Measurements from ENCODE around the gene MRPL52.
A peak's percentile ranks its signal among the peaks of the same experiment; 100 is the strongest.
"Not testable (repeated sequence)": the region's sequence is repeated elsewhere in the genome, so short reads cannot be mapped to it uniquely, and the experiment has no call there.

Gene MRPL52

DNA sequence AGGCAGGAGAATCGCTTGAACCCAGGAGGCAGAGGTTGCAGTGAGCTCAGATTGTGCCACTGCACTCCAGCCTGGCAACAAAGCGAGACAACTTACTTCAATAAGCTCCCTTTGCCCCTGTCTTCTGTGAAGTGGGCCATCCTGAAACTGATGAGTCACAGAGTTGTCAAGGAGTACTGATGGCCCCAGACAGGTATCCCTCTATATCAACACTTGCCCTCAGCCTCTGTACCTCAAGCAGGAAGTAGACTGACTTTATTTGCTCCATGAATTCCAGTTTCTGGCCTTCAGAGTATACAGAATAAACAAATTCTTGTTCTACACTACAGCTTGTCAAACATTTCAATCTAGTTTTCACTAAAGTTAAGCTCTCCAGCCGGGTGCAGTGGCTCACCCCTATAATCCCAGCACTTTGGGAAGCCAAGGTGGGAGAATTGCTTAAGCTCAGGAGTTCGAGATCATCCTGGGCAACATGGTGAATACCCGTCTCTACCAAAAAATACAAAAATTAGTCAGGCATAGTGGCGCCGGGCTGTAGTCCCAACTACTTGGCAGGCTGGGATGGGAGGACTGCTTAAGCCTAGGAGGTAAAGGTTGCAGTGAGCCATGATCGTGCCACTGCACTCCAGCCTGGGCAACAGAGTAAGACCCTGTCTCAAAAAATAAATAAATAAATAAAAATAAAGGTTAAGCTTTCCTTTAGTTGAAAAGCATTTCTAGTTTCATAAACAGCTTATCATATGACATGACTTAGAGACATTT, 25.5 kb downstream of the MRPL52 start:
- no peak for DNase-seq (ENCODE audit: low read depth)

DNA sequence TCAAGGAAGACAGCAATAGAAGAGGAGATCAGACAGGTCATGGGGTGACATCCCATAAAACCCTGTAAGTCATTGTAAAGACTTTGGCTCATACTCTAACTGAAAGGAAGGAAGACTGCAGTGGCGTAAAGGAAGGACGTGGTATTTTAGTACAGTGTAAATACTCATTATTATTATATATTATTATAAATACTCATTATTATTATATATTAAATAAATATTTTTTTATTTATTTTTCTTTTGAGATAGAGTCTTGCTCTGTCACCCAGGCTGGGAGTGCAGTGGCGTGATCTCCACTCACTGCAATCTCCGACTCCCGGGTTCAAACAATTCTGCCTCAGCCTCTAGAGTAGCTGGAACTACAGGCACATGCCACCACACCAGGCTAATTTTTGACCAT, 26.7 kb downstream of the MRPL52 start:
- no peak for DNase-seq (ENCODE audit: low read depth)

DNA sequence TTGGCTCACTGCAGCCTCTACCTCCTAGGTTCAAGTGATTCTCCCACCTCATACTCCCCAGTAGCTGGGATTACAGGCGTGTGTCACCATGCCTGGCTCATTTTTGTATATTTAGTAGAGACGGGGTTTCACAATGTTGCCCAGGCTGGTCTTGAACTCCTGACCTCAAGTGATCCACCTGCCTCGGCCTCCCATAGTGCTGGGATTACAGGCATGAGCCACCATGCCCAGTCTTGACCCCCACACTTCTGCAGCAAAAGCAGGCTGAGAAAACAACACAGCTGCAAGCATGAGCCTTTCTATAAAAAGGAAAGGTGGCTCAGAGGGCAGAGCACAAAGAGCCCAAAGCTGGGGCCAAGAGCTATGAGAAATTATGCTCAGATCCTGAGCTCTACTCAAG, 30.7 kb downstream of the MRPL52 start:
- DNase-seq (ENCODE audit: low read depth), result not testable (repeated sequence)

DNA sequence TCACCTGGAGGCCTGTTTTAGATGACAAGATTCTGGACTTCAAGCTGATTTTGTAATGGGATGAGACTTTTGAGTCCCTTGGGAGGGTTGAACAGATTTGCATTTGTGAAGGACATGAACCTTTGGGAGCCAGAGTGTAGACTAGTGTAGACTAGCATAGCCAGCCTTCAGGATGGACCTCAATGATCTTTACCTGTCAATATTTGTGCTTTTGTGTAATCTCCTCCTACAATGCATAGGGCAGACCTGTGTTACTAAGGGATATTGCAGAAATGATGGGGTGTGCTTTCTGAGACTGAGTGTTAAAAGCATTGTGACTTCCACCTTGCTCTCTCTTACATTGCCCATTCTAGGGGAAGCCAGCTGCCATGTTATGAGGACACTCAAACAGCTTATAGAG, 32.0 kb downstream of the MRPL52 start:
- no peak for DNase-seq (ENCODE audit: low read depth)

DNA sequence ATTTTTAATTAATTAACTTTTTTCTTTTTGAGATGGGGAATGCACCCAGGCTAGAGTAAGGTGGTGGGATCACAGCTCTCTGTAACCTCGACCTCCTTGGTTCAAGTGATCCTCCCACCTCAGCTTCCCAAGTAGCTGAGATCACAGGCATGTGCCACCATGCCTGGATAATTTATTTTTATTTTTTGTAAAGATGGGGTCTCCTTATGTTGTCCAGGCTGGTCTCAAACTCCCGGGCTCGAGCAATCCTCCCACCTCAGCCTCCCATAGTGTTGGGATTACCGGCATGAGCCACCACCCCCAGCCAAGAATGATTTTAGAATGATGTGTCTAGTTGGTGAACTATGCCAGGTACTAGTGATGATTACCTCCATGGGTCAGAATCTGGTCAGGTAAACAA, 35.3 kb downstream of the MRPL52 start:
- no peak for DNase-seq (ENCODE audit: low read depth)

DNA sequence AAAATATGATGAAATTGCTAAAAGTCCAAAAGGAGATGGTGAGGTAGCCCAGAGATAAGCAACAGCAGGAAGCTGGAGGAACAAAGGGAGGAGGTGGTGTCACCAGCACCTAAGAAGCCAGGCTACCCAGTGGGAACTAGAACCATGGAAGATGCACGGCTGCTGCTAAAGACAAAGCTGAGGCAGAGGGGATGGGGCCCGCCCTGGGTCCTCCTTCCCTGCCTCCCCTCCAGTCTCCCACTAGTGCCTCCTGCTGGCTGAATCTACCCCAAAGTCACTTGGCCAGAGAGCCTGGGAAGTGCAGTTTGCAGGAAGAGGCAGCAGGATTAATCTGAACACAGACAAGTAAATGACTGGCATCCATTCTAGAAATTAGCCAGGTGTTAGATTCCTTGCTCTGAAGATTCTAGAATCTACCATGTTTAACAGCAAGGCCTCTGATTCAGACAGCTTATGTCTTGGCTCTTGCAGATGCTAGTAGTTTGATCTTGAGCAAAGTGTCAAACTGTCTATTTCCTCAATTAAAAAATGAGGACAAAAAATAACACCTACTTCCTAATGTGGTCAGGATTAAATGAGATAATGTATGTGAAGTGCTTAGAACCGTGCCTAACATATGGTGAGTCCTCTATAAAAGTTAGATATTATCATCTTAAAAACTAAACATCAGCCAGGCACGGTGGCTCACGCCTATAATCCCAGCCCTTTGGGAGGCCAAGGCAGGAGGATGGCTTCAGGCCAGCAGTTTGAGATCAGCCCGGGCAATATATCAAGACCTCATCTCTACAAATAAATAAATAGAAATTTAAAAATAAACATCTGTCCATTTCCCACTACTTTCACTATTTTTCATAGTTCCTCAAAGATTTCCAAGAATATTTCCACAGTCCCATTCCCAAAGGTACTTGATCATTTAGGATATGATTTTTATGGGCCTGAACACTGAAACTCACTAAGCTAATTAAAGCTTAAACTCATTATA, 36.0 kb downstream of the MRPL52 start:
- no peak for DNase-seq (ENCODE audit: low read depth)

DNA sequence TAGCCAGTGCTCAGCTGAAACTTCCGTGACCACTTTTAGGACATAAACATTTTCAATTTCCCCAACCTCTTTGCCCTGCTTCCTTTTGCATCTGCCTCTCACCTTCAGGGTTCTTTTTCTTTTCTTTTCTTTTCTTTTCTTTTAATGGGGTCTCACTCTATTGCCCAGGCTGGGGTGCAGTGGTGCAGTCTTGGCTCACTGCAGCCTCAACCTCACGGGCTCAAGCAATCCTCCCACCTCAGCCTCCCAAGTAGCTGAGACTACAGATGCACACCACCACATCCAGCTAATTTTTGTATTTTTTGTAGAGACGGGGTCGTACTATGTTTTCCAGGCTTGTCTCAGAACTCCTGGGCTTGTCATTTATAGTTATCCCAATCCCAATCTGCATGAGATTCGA, 37.2 kb downstream of the MRPL52 start:
- DNase-seq (ENCODE audit: low read depth), result no peak

DNA sequence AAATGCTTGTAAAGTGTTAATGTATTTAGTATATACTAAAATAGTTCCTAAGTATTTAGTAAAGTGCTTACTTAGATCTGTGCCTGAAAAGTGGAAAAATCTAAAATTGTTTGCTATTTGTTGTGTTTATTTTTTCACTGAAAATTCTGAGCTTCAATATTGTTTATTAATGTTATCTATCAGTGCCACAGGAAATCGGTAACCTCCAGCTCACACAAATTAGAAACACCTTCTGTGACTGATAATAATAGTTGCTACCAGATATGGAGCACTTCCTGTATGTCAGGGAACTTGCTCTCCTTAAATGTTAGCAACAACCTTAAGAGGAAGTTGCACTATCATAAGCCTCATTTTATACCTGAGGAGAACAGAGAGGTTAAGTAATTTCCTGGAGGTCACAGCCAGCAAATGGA, 41.1 kb downstream of the MRPL52 start:
- DNase-seq (ENCODE audit: low read depth), result no peak

DNA sequence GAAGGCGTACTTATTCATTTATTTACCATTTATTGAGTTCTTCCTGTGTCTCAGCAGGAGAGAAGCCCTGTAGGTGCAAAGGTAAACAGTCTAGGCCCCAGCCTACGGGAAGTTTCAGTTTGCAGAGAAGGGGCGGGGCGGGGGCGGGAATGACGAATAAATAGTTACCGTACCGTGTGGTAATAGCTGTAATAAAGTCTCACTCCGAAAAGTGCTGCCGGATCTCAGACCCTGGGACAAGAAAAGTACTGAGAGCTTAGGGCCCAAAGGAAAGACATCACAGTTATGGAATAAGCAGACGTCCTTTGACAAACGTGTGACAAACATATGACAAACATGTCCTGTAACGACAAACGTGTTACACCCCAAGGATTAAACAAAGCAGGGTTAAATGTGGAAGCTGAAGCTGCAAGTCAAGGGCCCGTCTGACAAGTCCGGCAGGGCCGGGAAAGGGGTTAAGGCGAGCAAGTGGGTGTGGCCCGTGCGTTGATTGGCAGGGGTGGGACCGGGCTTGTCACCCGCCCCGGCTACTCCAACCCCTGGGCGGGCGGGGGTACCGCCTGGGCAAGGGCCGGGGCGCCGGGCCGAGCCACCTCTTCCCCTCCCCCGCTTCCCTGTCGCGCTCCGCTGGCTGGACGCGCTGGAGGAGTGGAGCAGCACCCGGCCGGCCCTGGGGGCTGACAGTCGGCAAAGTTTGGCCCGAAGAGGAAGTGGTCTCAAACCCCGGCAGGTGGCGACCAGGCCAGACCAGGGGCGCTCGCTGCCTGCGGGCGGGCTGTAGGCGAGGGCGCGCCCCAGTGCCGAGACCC, 41.7 kb downstream of the MRPL52 start, which contains the start of gene LRP10:
Gene LRP10 (plus strand): TSS at position 517 of the 809 bp plus-strand sequence. CDS start 564 bp downstream, outside the sequence.
- peak; percentile 64 for DNase-seq (ENCODE audit: low read depth)

DNA sequence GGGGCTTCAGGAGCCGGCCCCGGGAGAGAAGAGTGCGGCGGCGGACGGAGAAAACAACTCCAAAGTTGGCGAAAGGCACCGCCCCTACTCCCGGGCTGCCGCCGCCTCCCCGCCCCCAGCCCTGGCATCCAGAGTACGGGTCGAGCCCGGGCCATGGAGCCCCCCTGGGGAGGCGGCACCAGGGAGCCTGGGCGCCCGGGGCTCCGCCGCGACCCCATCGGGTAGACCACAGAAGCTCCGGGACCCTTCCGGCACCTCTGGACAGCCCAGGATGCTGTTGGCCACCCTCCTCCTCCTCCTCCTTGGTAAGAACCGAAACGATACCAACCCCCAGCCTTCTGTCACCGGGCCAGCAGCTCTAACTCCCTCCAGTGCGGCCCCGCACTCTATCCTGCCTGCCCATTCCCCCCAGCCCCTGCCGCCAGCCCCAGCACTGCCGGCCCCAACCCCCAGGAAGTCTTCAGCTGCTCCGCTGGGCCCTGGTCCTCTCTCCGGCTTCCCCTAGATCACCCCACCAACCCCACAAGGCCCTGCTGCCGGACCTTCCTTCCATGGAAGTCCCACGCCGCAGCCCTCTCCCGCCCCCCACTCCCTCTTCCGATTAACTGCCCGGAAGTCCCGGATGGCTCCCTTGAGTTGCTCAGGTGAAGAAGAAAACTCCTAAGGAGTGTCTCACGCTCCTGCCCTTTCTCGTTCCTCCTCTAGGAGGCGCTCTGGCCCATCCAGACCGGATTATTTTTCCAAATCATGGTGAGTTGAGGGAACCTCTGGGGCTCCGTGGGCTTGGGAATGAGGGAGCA, 42.5 kb downstream of the MRPL52 start:
- no peak for DNase-seq (ENCODE audit: low read depth)

DNA sequence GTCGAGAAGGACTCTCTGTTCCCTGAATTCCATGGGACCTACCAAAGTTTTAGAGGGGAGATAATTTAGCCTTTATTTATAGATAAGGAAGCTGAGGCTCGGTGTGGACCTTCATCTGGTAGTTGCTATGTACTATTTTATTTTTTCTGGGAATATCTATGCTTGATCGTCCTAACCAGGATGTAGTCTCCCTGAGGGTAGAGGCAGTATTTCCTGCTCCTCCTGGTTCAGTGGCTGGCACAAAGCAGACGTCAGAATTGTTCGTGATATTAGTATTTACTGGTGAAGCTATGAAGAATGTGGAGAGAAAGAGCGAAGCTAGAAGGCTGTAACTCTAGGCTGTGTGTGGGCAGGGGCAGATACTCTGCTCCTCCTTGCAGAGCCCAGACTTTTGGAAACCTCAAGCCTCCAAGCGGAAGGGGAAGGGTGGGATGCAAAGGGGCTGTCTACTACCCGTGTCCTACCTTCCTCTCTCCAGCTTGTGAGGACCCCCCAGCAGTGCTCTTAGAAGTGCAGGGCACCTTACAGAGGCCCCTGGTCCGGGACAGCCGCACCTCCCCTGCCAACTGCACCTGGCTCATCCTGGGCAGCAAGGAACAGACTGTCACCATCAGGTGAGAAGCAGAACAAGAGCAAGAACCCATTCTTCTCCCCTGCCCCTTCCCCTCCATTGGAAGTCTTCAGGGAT, 43.3 kb downstream of the MRPL52 start:
- no peak for DNase-seq (ENCODE audit: low read depth)

DNA sequence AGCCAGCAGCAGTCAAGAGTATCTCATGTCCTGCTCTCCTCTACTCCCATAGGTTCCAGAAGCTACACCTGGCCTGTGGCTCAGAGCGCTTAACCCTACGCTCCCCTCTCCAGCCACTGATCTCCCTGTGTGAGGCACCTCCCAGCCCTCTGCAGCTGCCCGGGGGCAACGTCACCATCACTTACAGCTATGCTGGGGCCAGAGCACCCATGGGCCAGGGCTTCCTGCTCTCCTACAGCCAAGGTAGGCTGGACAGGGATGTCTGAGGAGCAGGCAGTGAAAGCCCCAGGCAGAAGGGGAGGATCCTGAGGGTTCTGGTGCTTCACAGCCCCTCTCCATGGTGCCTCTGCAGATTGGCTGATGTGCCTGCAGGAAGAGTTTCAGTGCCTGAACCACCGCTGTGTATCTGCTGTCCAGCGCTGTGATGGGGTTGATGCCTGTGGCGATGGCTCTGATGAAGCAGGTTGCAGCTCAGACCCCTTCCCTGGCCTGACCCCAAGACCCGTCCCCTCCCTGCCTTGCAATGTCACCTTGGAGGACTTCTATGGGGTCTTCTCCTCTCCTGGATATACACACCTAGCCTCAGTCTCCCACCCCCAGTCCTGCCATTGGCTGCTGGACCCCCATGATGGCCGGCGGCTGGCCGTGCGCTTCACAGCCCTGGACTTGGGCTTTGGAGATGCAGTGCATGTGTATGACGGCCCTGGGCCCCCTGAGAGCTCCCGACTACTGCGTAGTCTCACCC, 45.5 kb downstream of the MRPL52 start:
- DNase-seq (ENCODE audit: low read depth), result no peak

DNA sequence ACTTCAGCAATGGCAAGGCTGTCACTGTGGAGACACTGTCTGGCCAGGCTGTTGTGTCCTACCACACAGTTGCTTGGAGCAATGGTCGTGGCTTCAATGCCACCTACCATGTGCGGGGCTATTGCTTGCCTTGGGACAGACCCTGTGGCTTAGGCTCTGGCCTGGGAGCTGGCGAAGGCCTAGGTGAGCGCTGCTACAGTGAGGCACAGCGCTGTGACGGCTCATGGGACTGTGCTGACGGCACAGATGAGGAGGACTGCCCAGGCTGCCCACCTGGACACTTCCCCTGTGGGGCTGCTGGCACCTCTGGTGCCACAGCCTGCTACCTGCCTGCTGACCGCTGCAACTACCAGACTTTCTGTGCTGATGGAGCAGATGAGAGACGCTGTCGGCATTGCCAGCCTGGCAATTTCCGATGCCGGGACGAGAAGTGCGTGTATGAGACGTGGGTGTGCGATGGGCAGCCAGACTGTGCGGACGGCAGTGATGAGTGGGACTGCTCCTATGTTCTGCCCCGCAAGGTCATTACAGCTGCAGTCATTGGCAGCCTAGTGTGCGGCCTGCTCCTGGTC, 46.1 kb downstream of the MRPL52 start:
- no peak for DNase-seq (ENCODE audit: low read depth)

DNA sequence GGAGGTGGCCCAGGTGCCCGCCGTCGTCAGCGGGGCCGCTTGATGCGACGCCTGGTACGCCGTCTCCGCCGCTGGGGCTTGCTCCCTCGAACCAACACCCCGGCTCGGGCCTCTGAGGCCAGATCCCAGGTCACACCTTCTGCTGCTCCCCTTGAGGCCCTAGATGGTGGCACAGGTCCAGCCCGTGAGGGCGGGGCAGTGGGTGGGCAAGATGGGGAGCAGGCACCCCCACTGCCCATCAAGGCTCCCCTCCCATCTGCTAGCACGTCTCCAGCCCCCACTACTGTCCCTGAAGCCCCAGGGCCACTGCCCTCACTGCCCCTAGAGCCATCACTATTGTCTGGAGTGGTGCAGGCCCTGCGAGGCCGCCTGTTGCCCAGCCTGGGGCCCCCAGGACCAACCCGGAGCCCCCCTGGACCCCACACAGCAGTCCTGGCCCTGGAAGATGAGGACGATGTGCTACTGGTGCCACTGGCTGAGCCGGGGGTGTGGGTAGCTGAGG, 47.4 kb downstream of the MRPL52 start:
- no peak for DNase-seq (ENCODE audit: low read depth)

DNA sequence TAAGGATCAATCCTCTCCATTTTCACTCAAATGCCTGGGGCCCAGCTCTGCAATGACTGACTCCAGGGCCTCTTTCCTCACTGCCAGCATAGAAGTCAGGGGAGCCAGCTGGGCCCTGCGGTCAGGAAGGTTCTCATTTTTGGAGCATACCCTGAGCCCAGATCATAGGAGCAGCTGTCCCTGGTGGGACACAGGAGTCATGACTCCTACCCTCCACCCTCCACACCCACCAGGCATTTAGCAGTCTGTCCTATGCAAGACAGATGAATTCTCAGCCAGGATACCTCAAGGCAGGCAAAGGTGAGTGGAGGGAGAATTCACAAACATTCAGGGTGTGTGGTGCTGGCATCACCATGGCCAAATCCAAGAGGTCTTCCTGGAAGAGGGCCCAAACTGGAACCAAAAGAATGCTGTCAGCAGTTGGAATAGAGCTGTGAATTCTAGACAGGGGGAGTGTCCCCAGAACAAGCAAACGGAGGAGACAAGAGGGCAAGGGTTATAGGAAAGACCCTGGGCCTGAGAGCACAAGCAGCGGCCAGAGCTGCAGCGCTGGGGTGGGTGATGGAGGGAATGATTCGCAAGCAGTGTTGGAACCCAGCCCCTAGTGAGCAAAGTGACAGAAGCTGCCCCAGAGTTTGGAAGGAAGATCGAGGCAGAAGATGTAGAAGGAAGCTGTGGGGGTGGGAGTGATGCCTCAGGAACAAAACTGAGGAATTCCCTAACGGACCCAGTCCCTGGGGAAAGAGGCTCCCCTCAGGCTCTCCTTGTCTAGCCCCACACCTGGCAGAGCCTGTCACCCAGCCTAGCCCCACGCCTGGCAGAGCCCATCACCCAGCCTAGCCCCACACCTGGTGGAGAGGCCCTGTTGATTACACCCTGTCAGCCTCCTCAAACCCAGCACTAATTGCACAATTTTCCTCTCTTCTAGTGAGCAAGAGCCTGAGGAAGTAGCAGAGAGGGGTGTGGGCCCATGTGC, 48.9 kb downstream of the MRPL52 start:
- DNase-seq (ENCODE audit: low read depth), result no peak

DNA sequence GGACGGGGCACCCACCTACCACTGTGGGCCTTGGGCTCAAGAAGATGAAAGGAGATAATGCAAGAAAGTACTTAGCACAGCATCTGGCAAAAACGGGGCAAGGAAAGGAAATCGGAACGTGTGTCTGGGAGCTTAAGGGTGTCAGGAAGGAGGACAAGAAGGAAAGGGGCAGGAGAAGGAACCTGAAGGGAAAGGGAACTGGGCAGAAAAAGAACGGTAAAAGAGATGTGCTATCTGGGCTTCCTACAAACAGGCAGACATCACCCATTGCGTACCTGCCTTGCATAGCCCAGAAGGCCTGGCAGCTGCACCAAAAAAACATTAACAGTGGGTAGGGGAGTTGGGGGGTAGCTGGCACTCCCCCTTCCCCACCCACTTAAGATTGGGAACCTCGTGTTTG, 52.4 kb downstream of the MRPL52 start:
- no peak for DNase-seq (ENCODE audit: low read depth)

DNA sequence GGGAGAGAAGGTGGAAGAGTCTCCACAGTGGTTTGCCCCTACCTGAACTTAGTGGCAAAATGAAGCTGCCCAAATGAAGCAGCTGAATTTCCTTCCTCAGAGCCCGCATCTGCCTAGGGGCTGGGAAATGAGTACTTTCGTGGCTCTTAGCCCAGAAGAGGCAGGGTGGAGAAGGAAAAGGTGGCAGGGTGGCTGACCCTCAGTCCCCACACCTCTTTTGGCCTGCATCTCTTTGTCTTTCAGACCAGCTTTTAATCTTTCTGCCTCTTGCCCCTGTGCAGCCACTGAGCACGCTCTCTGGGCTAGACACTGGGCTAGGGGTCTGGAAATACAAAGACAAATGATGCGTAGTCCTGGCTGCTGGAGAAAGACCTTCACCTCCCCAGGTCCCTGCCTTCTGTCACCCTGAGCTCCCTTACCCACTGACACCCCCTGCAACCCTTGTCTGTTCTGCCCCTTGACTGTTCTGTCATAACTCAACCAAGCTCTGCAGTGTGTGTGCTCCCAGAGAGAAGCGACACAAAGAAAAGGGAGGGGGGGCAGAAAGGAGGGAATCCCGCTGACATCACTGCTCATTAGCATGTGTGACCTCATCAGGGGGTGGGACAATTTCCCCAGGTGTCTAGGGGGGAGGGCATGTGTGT, 53.0 kb downstream of the MRPL52 start:
- no peak for DNase-seq (ENCODE audit: low read depth)

All from HS-5 (cell line).